Fibroblast of skin of back (primary cell): ENCODE results near the gene METTL26.

ENCODE experiments used
- DNase-seq: peaks from one replicate; pipeline ENCODE4 v3.0.0-alpha.2; 2013

Gene METTL26

DNA sequence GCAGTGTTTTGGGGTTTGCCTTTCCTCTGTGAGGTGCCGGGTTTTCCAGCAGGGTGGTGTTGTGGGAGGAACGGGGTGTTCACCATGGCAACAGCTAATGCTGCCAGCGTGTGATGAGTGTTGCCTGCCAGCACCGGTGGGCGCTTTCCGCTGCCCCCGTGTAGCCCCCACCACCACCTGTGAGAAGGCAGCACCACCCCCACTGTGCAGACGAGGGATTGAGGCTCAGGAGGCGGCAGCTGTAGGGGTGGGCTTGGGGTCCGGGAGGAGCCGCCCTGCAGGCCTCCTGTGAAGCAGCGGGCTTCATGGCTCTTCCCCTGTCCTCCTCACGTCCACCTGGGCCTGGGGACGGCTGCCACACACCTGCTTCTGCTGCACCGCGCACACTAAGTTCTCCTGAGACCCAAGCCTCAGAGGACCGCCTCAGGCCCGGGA lies 41.0 kb downstream of the METTL26 start:
- no peak for DNase-seq

DNA sequence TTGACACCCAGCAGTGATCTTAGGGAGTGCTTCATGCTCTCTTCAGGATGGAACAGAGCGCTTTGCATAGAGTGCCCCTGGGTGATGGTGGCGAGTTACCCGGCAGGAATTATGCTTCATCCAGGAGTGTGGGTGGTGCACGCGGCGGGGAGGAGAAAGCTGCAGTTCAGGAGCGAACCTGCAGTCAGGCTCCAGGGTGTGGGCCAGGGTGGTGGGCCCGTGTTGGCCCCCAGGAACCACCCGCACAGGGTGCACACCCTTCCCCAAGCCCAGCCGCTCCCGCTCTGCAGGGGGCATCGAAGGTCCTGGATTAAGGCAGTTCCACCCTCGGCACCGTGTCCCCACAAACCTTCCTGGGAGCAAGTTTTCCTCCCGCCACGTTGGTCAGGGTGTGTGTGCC lies 42.3 kb downstream of the METTL26 start:
- DNase-seq: no peak

DNA sequence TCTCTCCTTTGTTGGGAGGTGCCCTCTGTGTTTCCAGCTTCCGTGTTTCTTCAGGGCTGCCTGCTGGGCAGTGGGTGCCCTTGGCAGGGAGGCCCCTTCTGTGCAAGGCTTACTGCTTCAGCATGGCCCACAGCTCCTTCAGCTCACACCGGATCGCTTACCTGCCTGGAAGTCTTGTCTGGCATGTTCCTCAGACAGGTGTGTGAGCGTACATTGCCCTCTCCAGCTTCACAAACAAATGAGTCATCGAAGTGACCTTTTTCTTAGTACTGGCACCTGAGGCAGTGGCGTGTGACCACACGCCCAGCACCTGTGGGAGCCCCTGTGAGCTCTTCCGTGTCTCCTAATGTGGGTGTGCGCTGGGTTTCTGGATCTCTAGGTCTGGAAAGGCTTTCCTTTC lies 42.7 kb downstream of the METTL26 start:
- DNase-seq: no peak

DNA sequence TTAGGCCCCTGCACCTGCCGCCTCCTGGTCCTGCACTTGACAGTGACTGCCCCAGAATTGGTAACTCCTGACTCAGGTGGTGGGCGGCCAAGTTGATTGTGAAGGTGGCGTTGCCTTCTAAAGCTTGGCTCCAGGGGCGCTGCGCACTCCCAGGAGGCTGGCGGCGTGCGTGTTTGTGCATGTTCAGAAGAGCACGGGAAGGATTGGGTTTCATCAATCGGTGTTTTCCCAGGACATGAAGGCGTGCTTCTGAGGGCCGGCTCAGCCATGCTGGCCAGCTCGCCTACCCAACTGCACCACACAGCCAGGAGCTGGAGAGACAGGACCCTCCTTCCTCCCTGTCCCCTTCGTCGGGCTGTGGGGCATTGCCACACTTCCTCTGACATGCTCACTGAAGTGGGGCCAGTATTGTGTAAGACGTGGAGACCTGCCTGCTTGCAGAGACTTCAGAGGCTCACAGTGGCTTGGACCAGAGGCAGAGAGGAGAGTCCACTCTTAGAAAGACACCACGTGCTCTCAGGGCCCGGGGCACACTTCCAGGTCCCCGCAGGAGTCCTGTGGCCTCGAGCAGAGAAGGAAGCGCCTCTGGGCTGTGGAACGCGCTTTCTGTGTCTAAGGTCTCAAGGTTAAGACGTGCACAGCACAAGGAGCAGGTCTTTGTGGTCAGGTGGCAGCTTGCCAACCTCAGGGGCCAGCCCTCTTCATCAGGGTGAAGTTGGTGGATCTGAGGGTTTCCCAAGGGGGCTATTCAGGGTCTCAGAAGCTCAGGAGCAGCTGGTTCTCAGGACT lies 43.4 kb downstream of the METTL26 start:
- DNase-seq: no peak

DNA sequence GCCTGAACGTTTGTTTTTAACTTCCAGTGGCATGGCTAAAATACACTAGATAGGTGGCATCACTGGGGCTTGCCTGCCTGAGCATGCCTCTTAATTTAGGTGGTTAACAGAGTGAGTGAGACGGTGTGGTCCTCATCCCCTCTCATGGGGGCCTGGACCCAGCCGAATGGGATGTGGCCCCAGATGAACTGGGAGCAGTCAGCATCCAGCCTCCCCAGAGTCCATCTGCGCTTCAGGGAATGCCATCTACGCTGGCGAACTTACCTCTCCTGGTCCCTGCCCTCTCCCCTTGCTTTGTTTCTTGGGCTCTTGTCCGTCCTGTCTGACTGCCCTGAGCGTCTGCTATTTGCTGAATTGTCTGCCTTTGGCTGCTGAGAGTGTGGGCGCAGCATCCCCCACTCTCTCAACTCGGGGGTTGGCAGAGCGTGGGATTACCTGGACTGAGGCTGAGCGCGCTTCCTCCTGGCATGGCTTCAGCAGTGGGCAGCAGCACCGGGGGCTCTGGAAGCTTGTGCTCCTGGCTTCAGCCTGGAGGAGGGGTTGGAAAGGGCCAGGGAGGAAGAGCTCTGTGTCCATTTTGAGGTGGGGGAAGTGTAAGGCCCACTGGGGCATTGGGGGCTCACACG lies 44.1 kb downstream of the METTL26 start:
- DNase-seq: no peak

DNA sequence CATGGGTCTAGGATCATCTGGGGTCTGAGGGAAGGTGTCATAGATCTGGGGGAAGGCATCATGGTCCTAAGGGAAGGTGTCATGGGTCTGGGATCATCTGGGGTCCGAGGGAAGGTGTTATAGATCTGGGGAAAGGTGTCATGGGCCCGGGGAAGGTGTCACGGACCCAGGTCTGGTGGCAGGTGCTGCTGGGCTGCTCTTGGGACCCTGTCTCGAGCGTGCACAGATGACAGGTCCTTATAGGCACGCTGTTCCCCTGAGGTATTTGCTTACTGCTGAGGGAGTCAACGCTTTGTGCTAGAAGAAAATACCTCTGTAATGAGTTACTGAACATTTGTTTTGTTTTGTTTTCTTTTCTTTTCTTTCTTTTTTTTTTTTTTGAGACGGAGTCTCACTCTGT lies 44.9 kb downstream of the METTL26 start:
- peak; percentile 41 for DNase-seq

DNA sequence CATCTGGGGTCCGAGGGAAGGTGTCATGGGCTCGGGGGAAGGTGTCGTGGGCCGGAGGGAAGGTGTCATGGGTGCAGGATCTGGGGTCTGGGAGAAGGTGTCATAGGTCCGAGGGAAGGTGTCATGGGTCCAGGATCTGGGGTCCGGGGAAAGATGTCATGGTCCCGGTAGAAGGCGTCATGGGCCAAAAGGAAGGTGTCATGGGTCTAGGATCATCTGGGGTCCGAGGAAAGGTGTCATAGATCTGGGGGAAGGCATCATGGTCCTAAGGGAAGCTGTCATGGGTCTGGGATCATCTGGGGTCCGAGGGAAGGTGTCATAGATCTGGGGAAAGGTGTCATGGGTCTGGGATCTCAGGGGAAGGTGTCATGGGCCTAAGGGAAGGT lies 45.3 kb downstream of the METTL26 start:
- no peak for DNase-seq

DNA sequence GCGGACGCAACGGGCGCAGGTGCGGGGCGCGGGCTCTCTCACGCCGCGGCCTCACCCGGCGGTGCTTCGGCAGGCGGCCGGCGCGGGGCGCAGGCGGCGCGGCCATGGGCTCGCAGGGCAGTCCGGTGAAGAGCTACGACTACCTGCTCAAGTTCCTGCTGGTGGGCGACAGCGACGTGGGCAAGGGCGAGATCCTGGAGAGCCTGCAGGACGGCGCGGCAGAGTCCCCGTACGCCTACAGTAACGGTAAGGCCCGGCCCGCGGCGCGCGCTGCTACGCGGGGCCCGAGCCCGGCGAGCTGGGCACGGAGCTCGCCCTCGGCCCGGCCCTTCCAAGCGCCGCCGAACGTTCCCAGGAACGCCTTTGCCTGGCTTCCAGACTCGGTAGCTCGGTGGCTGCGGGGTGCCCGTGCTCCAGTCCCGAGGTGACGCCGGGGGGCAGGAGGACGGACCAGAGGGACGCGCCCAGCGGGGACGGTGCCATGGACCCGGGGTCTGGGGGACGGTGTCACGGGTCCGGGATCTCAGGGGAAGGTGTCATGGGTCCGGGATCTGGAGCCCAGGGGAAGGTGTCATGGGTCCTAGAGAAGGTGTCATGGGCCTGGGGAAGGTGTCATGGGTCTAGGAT lies 45.8 kb downstream of the METTL26 start:
- peak; percentile 43 for DNase-seq

DNA sequence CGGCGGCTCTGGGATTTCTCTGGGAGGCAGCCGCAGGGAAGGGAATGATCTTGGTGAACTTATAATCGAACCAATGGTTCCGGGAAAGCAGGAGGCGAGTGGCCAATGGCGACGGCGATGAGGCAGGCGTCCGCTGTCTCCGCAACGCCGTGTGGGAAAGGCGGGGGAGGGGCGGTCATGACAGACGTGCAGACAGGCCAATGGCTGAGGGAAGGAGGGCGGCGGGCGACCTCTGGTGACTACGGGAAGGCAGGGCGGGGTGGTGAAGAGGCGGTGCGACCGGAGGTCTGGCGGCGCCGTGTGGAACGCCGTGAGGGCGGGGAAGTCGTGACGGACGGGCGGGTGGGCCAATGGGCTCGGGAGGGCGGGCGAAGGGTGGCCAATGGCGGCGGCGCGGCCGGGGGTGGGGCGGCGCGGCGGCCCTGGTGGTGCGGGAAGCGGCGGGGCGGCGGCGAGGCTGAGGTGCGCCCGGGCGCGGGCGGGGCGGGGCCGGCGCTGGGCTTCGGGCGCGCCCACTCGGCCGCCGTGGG lies 46.4 kb downstream of the METTL26 start, which contains the start of gene RAB40C:
Gene RAB40C, plus strand, starts transcription at position 409 of the 530 bp plus-strand sequence. CDS start 226 bp downstream, outside the sequence.
- DNase-seq: peak; percentile 96

DNA sequence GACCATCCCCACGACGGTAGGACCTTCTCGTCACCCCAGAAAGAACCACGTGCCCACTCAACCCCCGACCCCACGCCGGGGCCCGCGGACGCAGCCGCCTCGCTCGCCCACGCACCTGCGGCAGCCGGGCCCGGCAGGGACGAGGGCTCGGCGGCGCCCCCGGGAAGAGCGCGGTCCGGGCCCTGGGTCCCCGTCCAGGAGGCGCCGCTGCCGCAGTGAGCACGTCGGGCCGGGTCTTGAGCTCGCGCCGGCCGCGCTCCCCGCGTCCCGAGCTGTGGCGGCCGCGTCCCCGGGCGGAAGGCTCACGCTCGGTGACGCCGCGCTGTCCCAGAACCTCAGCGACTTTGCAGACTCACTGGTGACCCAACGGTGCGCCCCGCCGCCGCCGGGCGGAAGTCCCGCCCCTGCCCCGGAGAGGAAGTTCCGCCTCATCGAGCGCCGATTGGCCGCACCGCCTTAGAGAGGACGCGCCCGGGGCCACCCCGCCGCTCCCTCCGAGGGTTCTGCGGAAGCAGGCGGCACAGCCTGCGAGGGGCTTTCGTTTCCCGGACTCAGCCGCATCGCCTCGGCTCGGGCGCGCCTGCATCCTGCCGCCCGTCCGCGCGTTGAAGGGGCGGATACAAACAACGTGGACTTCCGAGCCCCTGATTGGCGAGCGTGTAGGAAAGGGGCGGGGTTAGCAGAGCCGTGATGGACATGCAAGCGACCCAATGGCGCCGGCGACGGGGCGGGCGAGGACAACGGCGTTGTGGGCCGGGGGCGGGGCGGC lies 47.0 kb downstream of the METTL26 start:
- DNase-seq: peak; percentile 92

DNA sequence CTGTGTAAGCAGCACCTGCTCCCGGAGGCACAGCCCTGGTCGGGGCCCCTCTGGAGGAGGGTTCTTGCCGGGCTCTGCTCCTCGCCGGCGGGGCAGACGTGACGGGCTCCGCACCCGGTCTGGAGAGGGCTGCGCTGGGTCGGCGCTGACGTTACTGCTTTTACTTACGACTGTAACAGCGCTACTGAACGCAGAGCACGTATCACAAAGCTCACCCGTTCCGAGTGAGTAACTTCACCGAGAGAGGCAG lies 47.5 kb downstream of the METTL26 start:
- DNase-seq: peak; percentile 67

DNA sequence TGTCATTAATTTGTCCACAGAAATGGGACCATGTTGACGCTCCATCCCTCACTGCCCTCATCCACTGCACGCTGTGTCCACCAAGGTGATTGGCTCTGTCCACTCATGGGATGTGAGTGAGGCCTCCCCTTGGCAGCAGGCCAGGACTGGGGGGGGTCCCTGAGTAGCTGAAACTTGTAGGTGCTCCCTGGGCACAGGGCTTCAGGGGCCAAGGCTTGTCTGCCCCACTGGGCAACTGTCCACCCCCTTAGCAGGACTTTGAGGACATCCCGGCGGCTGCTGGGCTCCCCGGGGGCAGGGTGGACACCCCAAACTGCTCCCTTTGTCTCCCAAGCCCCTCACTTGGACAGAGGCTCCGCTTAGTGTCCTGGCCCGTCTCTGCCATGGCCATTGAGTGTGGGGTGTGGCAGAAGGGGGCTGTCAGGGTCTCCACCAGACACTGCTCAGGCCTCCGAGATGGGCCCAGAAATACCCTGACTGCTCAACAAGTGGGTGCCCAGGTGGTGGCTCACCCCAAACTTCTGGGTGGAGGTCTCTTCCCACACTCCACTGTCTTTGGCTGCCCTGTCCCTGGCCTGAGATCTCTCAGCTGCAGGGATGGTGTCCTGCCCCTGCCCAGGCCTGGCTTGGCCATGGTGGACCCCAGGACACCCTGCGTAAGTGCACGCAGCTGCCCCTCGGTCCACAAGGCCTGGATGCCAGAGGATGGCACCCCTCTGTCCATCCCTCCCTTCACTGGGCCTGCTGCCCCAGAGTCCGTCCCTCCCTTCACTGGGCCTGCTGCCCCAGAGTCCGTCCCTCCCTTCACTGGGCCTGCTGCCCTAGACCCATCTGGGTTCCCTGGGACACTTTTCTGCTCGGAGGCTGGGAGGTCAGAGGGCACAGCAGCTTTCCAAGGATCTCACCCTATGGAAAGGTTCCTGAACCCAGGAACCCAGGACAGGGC lies 49.2 kb downstream of the METTL26 start:
- no peak for DNase-seq

DNA sequence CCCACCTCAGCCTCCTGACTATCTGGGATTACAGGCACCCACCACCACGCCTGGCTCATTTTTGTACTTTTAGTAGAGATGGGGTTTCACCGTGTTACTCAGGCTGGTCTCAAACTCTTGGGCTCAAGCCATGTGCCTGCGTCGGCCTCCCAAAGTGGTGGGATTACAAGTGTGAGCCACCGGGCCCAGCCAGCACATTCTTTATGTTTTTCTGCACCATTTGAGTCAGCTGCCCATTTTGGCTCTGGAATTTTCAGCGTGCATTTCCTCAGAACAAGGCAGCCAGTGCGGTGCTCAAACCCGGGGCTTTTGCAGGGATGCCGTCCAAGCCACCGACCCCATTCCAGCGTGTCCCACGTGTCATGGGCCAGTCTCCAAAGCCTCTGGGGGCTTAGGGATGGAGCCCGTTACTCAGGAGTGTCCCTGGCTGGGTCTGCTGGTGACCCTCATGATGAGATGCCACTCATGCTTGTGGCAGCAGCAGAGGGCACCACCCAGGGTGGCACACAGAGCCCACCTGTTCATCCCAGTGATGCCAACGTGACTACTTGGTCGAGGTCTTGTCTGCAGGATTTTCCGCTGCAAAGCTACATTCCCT lies 50.0 kb downstream of the METTL26 start:
- peak; percentile 38 for DNase-seq

DNA sequence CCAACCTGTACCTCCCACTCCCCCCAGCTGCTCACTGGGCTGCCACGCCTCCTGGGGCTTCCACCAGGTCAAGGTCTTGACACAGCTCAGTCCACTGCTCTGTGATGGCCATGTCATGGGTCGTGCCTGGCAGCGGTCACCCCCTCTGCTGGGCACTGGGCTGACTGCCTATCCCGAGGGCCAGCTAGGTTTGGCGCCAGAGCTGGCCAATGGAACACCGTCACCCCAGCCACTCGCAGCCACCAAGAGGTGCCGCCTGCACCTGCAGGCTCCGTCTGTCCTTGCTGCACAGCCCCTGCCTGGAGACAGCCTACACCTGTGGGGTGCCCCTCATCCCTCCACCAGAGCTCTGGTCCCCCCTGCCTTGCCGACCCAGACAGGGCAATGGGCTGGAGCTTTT lies 50.8 kb downstream of the METTL26 start:
- no peak for DNase-seq
